HepG2 (cell line): Measurements from ENCODE around the gene TSPAN3. TPM values are rescaled to one million over a fixed set of nuclear protein-coding genes. Genes with fewer than 3 reads are reported as not detected.

Experiments
- ATAC-seq: fragments of 200-7000 bp; cut with Tn5 transposase; 3 replicates; pipeline ENCODE4 v1.9.1; 2020; ENCODE audit warnings: mild to moderate bottlenecking, moderate library complexity
- BruUV-seq: library from RNA; stranded (reverse); fragments of 400-500 nt; replicated peaks from 2 replicates; lab custom pipeline; 2021; lab: Mats Ljungman, UMichigan
- CTCF ChIA-PET: fragments of 300-600 bp; formaldehyde crosslinking; extraction: SDS; loops from one replicate; lab custom pipeline; 2021; ENCODE audit warnings: low total read pairs, inconsistent platforms, low intra/inter-chr PET ratio; lab: Yijun Ruan, JAX
- POLR2A ChIA-PET: fragments of 350-600 bp; sonication (Branson Sonifier 250); formaldehyde crosslinking; loops from one replicate; lab custom pipeline; 2020; ENCODE audit warnings: antibody characterized with exemption, inconsistent platforms; lab: Yijun Ruan, JAX
- DNase-seq: peaks from one replicate; pipeline ENCODE4 v3.0.0-alpha.2; 2015; ENCODE audit warnings: low spot score
- FAIRE-seq: peaks from 3 replicates; lab custom pipeline; 2011; peaks lifted over from hg19 to GRCh38; lab: Jason Lieb, UNC
- H2AFZ ChIP-seq: one replicate; pipeline ENCODE4 v1.6.1; 2011; ENCODE audit warnings: low read length, inconsistent platforms
- H3K27ac ChIP-seq: fragments of 300-600 bp; 3 replicates; pipeline ENCODE4 v1.8.0; 2011; ENCODE audit warnings: mixed run types, mild to moderate bottlenecking, mixed read lengths, low read length, inconsistent platforms; ENCODE audit not compliant: insufficient read depth; ENCODE audit errors: extremely low read length
- H3K27me3 ChIP-seq, 2 experiments: fragments of 200-600 bp in 1 of 2; 2 replicates in 1 of 2; 3 replicates in 1 of 2; pipeline versions ENCODE4 v1.6.0 to v1.8.0; 2011; ENCODE audit warnings: low read length in 2 of 2, mild to moderate bottlenecking in 2 of 2, moderate library complexity in 2 of 2, inconsistent platforms in 1 of 2; ENCODE audit not compliant: insufficient read depth in 2 of 2, control insufficient read depth in 1 of 2
- H3K36me3 ChIP-seq, 2 experiments: fragments of 200-600 bp in 1 of 2; replicated peaks in 1 of 2; 2 replicates in 1 of 2; 3 replicates in 1 of 2; pipeline versions ENCODE4 v1.5.1 to v1.8.0; 2011; ENCODE audit warnings: low read length in 2 of 2, inconsistent platforms in 1 of 2; ENCODE audit not compliant: insufficient read depth in 2 of 2, control insufficient read depth in 1 of 2
- H3K4me1 ChIP-seq: 2 replicates; pipeline ENCODE4 v1.5.1; 2012; ENCODE audit warnings: low read length, inconsistent platforms; ENCODE audit not compliant: insufficient read depth
- H3K4me2 ChIP-seq: 2 replicates; pipeline ENCODE4 v1.6.0; 2011; ENCODE audit warnings: low read depth, low read length, inconsistent platforms
- H3K4me3 ChIP-seq, 3 experiments: fragments of 200-600 bp in 1 of 3; sonication (generic), shearing (Covaris generic) in 1 of 3; replicated peaks in 1 of 3; 2 replicates each; pipeline ENCODE4 v1.5.1; 2011 to 2016; ENCODE audit warnings: low read length in 3 of 3, inconsistent platforms in 2 of 3, low read depth in 2 of 3, mild to moderate bottlenecking in 2 of 3, control low read depth in 1 of 3, mixed read lengths in 1 of 3; ENCODE audit not compliant: insufficient read depth in 1 of 3
- H3K79me2 ChIP-seq: one replicate; pipeline ENCODE4 v1.6.1; 2011; ENCODE audit warnings: low read length, inconsistent platforms; ENCODE audit not compliant: insufficient read depth
- H3K9ac ChIP-seq: 2 replicates; pipeline ENCODE4 v1.6.0; 2011; ENCODE audit warnings: mild to moderate bottlenecking, low read depth, low read length, inconsistent platforms; ENCODE audit not compliant: insufficient read depth
- H3K9me3 ChIP-seq: 2 replicates; pipeline ENCODE4 v1.5.1; 2012; ENCODE audit warnings: mild to moderate bottlenecking, low read length
- H4K20me1 ChIP-seq: 2 replicates; pipeline ENCODE4 v1.6.0; 2011; ENCODE audit warnings: inconsistent platforms, mild to moderate bottlenecking, low read length, moderate library complexity; ENCODE audit not compliant: insufficient read depth
- CBX1 ChIP-seq: IDR thresholded peaks from one replicate; pipeline ENCODE4 v1.6.1; 2016; ENCODE audit warnings: antibody characterized with exemption, low read depth
- CBX5 ChIP-seq: sonication (generic); formaldehyde crosslinking; IDR thresholded peaks from 2 replicates; pipeline ENCODE4 v1.4.0; 2020; ENCODE audit warnings: missing genetic modification reagents, borderline replicate concordance
- CHCHD3 ChIP-seq: sonication (generic); formaldehyde crosslinking; IDR thresholded peaks from 2 replicates; pipeline ENCODE4 v1.8.0; 2022; ENCODE audit warnings: mild to moderate bottlenecking, missing genetic modification reagents, moderate library complexity
- DNMT1 ChIP-seq: sonication (generic); formaldehyde crosslinking; IDR thresholded peaks from 2 replicates; pipeline ENCODE4 v1.5.1; 2020; ENCODE audit warnings: mild to moderate bottlenecking, missing genetic modification reagents
- HOMEZ ChIP-seq: IDR thresholded peaks from 2 replicates; pipeline ENCODE4 v1.6.1; 2016; ENCODE audit warnings: low read depth
- MEIS2 ChIP-seq: sonication (generic); formaldehyde crosslinking; IDR thresholded peaks from 2 replicates; pipeline ENCODE4 v1.9.0; 2021; ENCODE audit warnings: mild to moderate bottlenecking, missing genetic modification reagents
- MIER2 ChIP-seq: IDR thresholded peaks from 2 replicates; pipeline ENCODE4 v1.6.1; 2016; ENCODE audit warnings: missing biosample characterization, missing genetic modification reagents
- RORA ChIP-seq: sonication (generic); formaldehyde crosslinking; IDR thresholded peaks from 2 replicates; pipeline ENCODE4 v1.5.0; 2020; ENCODE audit warnings: mild to moderate bottlenecking, missing genetic modification reagents, moderate library complexity
- SRSF1 ChIP-seq: fragments of 200-400 bp; formaldehyde crosslinking; optimal IDR thresholded peaks from 2 replicates; pipeline ENCODE3; 2017; ENCODE audit warnings: mild to moderate bottlenecking, low read depth, low read length, moderate library complexity
- SRSF9 ChIP-seq: fragments of 200-400 bp; formaldehyde crosslinking; IDR thresholded peaks from 2 replicates; pipeline ENCODE4 v1.6.1; 2018; ENCODE audit warnings: borderline replicate concordance, mild to moderate bottlenecking, low read depth, low read length; ENCODE audit not compliant: insufficient read depth, poor library complexity, severe bottlenecking
- TBP ChIP-seq: sonication (generic); formaldehyde crosslinking; IDR thresholded peaks from 2 replicates; pipeline ENCODE4 v1.5.0; 2020; ENCODE audit warnings: missing genetic modification reagents
- XBP1 ChIP-seq: sonication (generic); formaldehyde crosslinking; IDR thresholded peaks from 2 replicates; pipeline ENCODE4 v1.5.0; 2020; ENCODE audit warnings: missing genetic modification reagents
- XRCC5 ChIP-seq: fragments of 200-400 bp; formaldehyde crosslinking; optimal IDR thresholded peaks from 2 replicates; pipeline ENCODE3; 2017; ENCODE audit warnings: mild to moderate bottlenecking, low read length
- ZNF232 ChIP-seq: sonication (generic); formaldehyde crosslinking; IDR thresholded peaks from 2 replicates; pipeline ENCODE4 v1.4.0; 2020; ENCODE audit warnings: missing genetic modification reagents, borderline replicate concordance
- ZNF256 ChIP-seq: sonication (generic); formaldehyde crosslinking; conservative IDR thresholded peaks from 2 replicates; pipeline ENCODE4 v1.4.0; 2020; ENCODE audit warnings: missing genetic modification reagents
- ZNF430 ChIP-seq: sonication (generic); formaldehyde crosslinking; IDR thresholded peaks from 2 replicates; pipeline ENCODE4 v1.9.0; 2021; ENCODE audit warnings: mild to moderate bottlenecking, missing genetic modification reagents
- ZNF580 ChIP-seq: IDR thresholded peaks from 2 replicates; pipeline ENCODE4 v1.6.1; 2016; ENCODE audit warnings: low read depth, borderline replicate concordance
- WGBS: methylation state at CpG from one replicate; pipeline ENCODE4 v1.1.6; 2017; ENCODE audit warnings: low lambda C conversion rate; 5-methylcytosine and 5-hydroxymethylcytosine counted together
- in situ Hi-C: cut with HindIII; loops from 2 replicates; pipeline ENCODE4 v1.10.0; 2017; ENCODE audit warnings: low pct_unique_long_range_greater_than_20kb; ENCODE audit not compliant: extremely low pct_ligation_motif_present
- intact Hi-C: fragments of 100-400 bp; cut with micrococcal nuclease; formaldehyde crosslinking; loops from one replicate; pipeline ENCODE4 v1.10.0; 2022; ENCODE audit not compliant: unreplicated experiment
- polyA plus RNA-seq, 8 experiments: library from polyadenylated mRNA; depleted of rRNA in 3 of 8; stranded (reverse) in 7 of 8; unstranded in 1 of 8; fragments of >200 nt; fragmentation: Illumina TruSeq in 4 of 8; extraction: Trizol in 4 of 8; gene quantifications; 2 replicates each; pipeline versions ENCODE4 v1.2.1 to v1.2.3, GENCODE V29; 2011 to 2016; ENCODE audit warnings: low read depth in 4 of 8, missing spikeins in 1 of 8, mixed read lengths in 1 of 8; ENCODE audit not compliant: insufficient read depth in 1 of 8
- total RNA-seq, 5 experiments: library from RNA; depleted of rRNA; stranded (reverse); fragments of >200 nt; fragmentation: Illumina TruSeq; extraction: Trizol; gene quantifications; 2 replicates each; pipeline ENCODE4 v1.2.3, GENCODE V29; 2016; ENCODE audit warnings: low read depth in 1 of 5
- TF ChIP-seq, protein P1 (sequence below): sonication (generic); formaldehyde crosslinking; IDR thresholded peaks from 2 replicates; pipeline ENCODE4 v1.5.0; 2020; ENCODE audit warnings: mild to moderate bottlenecking, missing genetic modification reagents, borderline replicate concordance

The TSPAN3 gene
- total and polyA plus RNA-seq, 2 of the 13 experiments (the other 11 are each of a cell fraction or from before 2014, with no cell fraction given), result 167 to 170 TPM

DNA sequence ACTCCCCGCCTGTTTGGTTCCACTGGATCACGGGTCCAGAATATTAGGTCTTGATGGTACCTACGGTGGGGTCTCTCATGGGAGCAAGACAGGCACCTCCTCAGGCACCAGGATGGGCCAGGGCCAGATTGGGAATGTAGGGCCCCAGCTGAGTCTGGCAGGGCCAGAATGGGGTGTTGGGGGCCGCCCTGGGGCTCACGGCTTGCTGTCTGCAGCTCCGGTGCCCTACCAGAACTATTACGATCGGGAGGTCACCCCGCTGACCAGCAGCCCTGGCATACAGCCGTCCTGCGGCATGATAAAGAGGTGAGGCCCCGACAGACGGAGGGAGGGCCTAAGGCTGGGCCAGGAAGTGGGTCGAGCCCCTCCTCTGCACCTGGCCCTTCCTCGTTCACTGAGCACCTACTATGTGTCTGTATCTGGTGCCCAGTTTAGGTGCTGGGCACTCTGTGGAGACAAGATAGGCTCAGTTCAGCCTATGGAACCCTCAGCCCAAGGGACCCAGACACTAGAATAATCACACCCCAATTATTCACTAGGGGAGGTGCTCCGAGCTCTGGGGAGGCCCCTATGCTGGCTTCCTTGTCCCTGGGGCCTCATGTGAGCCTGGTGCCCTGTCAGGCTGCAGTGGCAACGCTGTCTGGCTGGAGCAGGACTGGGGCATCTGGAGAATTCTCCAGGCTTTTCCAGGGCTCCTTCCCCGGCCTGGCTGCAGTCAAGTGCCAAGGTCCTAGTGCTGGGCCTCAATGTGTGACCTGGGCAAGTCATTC is 38.1 kb downstream of the TSPAN3 start (continued):
- TF ChIP-seq DNMT1 (CRISPR knock-in tag) (no peak), CBX5 (CRISPR knock-in tag) (no peak), RORA (CRISPR knock-in tag) (no peak), XRCC5 (peak; percentile 7), MIER2 (CRISPR knock-in tag) (no peak), ZNF232 (0 out of 2 replicates have a peak, but pooled peaks have one; percentile 21), ZNF256 (CRISPR knock-in tag) (no peak), TBP (no peak)
- TF ChIP-seq, protein P1, sequence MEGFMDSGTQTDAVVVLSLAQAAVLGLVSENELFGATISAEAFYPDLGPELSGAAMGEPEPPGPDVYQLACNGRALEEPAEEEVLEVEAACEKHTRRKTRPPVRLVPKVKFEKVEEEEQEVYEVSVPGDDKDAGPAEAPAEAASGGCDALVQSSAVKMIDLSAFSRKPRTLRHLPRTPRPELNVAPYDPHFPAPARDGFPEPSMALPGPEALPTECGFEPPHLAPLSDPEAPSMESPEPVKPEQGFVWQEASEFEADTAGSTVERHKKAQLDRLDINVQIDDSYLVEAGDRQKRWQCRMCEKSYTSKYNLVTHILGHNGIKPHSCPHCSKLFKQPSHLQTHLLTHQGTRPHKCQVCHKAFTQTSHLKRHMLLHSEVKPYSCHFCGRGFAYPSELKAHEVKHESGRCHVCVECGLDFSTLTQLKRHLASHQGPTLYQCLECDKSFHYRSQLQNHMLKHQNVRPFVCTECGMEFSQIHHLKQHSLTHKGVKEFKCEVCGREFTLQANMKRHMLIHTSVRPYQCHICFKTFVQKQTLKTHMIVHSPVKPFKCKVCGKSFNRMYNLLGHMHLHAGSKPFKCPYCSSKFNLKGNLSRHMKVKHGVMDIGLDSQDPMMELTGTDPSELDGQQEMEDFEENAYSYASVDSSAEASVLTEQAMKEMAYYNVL (CRISPR knock-in tag), result no peak

GRCh38 chr15:77032052-77032646 is 38.8 kb downstream of the TSPAN3 start:
- Histone ChIP-seq H3K9ac (peak overlapping the region; percentile 66), H3K27ac (peak overlapping the region; percentile 59), H3K79me2 (no peaks in the 10 kb centered on the region), H3K4me1 (peaks cover 47% of the 10 kb centered on the region), H3K27me3 (peaks cover 1 to 8% of the 10 kb centered on the region in 2 experiments; a peak in 3 of 5 replicates), H3K36me3 (peaks cover 0 to 6% of the 10 kb centered on the region in 2 experiments; a peak in 2 of 5 replicates), H4K20me1 (no peaks in the 10 kb centered on the region), H2AFZ (no peak overlapping the region), H3K4me2 (peak overlapping the region; percentile 97), H3K9me3 (no peaks in the 10 kb centered on the region), H3K4me3 (peak overlapping the region; percentile 66 to 81 (median 74))
- FAIRE-seq (no peak), DNase-seq (peak; percentile 66), ATAC-seq (peak; percentile 43)
- CTCF ChIA-PET, result no interaction called here
- WGBS, result 0% methylated on average over 2 of the region's 22 CpGs
- intact Hi-C loops (loop anchor here (5.0 kb wide), 1 partner anchor 130 kb away; no protein-coding TSS in a partner anchor), in situ Hi-C loops (loop anchor here (10.0 kb wide), 1 partner anchor 127 kb away; the partner anchor contains the start of gene SCAPER)
- POLR2A ChIA-PET, result interaction anchor here (1.0 to 1.5 kb wide), 4 partner anchors 35 to 473 kb away, joined by 3 to 4 read pairs (median 3); partner anchors contain the start of genes RCN2 and TSPAN3
- BruUV-seq, result TSS peak; percentile 72
- TF ChIP-seq ZNF580 (CRISPR knock-in tag) (peak; percentile 39; the same call in 1 of the 2 replicates), CHCHD3 (CRISPR knock-in tag) (no peak), ZNF430 (CRISPR knock-in tag) (no peak), SRSF9 (no peak), HOMEZ (CRISPR knock-in tag) (no peak), CBX1 (no peak), XBP1 (no peak), MEIS2 (CRISPR knock-in tag) (peak; percentile 91), SRSF1 (no peak)
